Stromal cell of bone marrow (primary cell): ENCODE measurements around the gene CCDC38.
"Not testable (repeated sequence)": the region's sequence is repeated elsewhere in the genome, so short reads cannot be mapped to it uniquely, and the experiment has no call there.

Experiments used
- DNase-seq: peaks from one replicate; pipeline ENCODE4 v3.0.0-alpha.2; 2012; ENCODE audit warnings: low read depth

The CCDC38 gene

DNA sequence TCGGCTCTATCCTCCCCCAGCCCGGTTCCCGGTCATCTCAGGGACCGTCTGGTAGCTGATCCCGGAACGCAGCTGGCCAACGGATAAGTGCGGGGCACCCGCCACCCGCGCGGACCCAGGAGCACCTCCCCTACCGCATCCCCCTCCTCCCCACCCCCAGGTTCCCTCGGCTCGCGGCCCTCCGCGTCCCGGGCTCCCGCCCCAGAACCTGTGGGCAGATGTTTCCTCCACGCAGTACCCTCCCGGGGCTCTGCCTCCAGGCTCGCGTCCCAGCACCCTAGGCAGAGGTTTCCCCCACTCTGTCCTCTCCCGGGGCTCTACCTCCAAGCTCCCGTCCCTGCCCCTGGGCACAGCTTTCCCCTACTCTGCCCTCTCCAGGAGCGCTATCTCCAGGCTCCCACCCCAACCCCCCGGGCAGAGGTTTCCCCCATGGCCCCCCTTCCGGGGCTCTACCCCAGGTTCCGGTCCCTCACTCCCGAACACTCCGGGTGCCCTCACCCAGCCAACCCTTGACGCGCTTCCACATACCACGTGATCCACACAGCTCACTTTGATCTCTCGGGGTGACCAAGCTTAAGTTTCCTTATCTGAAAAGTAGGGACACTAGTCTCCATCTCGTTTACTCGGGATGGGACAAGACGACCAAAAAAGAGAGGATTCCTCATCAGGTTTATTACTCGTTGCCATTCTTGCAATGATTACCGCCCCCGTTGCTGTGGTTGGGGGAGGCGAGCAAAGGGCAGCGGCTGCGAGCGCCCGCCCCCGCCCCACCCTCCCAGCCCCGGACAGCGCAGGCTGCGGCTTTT is at the start of gene CCDC38:
Gene CCDC38 (minus strand): TSS at position 91 of the 806 bp plus-strand sequence. CDS start 6,105 bp downstream, outside the sequence.
- DNase-seq: peak; percentile 58

DNA sequence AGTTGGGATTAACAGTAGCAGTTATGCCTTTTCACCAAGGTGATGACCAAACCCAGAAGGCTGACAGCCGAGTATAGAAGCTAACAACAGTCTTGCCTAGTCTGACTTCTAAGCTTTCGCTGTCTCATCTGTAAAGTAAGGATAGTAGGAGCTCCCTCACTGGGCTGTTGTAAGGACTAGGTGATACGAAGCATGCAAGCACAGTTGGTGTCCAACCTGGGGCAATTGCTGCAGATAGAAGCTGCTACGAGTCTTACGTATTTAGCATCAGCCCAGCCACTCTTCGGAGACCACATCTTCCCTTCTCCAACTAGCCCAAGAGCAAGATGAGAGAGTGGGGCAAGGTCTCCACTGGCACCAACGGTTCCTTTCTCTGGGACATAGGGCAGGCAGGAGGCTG is 47.7 kb upstream of the CCDC38 start:
- no peak for DNase-seq

DNA sequence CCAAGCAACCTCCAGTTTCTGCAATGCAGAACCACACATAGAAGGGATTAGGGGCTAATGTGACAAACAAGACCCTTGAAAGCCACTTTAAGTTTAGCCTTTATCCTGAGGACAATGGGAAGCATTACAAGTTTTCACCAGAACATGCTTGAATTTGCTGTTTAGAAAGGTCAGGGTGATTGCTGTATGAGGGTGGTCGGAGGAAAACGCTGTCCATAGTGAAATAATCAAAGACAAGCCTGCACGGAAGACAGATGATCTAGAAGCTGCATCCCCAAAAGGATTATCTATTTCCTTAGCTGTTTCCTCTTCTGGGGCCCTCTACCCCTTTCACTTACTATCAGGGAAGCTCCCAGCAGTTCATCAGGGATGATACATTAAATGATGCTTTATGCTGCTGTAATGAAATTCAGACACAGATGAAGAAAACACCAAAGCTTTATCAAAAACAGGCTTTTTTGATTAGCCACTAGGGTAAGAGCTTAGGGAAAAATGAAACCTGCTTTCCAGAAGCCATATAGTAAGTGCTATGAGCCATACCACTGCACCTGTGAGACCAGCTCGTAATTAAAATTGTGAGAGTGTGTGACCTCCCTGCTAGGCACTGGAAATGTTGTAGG is 47.2 kb upstream of the CCDC38 start:
- DNase-seq: no peak

DNA sequence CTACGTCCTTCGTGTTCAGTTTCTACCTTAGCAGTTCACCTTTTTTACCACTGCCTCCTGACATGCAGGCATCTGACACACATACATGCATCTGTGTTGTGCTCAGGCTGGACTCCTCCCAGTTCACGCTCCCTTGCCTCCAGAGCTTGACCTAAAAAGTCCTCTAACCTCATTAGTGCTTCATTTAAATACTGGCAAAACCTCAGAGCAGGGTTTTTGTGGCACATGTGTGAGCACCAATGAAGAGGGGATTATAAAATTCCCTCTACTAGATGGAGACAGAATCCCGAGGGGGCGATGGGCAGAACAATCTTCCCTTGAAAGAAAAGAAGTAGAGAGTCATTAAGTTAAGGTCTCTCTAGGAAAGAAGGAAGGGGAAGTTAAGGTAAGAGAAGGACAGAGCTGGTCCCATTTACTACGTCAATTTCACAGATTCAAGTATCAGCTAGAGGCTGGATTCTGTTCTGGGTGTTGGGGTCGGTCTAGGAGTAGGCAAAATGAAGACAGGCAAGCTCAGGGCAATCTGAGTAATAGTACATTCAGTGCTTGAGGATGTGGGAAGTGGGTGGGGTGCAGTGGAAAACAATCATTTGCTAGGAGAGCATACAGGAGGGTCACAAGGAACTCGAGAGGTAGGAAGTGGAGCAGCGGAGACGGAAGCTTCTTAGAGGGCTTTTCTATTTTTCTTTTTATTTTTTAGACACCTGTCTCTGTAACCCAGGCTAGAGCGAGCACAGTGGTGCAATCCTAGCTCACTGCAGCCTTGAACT is 46.3 kb upstream of the CCDC38 start:
- no peak for DNase-seq

DNA sequence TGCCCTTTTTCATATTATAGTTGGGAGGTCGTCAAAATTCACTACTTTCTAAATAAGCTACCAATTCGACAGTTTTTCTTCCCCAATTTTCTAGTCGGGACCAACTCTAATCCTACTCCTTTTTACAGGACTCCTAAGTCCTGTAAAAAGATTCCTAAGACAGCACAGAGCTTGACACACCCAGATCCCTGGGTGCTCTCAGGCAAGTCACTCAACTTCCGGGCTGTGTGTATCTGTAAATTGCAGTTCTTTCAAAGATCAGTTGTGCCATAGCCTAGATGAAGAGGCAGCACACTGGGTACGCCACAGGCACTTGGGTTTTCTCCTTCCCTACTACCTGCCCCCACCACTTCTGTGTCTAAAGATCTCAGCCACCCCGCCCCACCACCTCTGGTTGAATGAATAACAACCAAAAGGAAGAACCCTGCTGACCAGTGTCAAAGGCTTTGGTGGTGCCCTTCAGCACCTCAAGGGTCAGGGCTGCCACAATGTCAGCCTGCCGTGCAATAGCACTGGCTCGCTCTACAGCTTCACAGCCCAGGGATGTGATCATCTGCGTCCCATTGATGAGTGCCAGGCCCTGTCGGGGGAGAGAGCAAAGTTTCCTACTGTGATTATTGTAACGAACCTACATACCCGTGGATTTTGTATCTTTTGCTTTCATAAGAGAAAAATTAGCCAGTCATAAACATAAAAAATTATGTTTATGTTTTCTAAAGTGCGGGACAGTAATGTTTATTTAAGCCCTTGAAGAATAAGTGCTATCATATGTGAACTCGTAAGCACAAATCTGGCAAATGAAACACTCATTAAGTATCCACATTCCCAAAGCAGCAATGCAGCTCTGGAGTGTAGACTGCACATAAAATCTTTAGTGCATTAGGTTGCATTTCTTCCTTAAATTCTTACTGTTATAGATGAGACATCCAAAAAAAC is 44.5 kb upstream of the CCDC38 start:
- no peak for DNase-seq

DNA sequence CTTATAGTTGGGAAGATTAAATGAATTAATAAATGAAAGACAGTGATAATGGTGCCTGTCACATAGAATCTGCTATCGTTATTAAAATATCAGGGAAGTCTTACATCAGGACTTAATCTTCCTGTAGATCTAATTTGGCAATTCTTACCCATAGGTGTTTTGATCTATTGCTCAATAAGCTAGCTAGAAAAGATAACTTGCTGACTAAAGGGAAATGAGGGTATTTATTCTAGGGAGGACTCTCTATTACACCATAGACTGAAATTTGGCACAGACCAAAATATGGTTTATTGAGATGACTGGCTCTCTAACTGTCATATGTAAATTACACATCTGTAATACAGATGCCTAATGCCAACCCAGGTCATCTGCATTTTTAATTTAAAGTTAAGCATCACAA is 42.3 kb upstream of the CCDC38 start:
- DNase-seq: no peak

DNA sequence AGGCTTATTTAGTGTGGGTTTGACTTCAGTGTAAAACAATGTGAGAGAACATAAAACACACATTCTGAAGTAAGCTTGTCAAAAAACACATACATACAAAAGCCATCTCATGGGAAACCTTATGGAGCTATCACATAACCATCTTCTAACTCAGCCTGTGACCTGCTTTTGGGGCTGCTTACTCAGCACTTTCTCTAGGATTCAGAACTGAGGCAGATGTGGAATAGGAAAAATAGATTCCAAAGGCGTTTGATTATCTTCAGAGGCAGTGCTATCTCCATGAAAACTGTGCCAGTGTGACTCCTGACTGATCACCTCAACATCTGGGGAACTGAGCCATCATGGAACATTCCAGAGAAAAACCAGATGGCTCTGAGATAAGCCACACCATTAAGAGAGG is 40.2 kb upstream of the CCDC38 start:
- no peak for DNase-seq

DNA sequence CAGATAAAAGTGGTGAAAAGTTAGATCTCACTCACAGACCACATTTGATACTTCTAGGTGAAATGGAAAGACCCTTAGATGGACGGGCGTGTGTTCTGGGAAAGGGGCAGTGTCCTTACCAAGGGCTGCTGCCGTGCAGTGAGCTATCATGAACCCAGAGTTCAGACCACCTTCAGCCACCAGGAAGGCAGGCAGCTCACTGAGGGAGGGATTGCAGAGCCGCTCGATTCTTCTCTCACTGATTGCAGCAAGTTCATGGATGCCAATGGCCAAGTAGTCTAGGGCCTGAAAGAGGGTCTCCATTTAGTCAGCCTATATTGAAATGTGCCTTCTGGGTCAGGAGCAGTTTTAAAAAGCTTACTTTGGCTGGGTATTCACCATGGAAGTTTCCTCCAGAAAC is 38.0 kb upstream of the CCDC38 start:
- DNase-seq: no peak

DNA sequence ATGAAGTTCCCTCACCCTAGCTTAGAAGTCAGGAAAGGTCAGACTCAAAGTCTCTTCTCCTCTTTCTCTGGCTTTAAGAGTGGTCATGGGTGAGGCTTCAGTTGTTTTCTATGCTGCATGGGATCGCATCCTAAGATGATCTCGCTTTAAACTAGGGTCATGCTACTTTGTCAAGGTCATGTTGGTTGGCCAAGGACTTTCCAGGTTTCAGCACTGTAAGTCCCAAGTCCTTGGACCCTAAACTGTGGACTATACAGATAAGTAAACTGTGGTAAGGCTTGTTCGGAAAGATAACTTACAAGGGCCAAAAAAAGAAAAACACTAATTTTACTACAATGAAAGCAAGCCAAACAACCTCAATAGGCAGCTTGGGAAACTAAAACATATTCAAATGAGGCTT is 36.4 kb upstream of the CCDC38 start:
- no peak for DNase-seq

DNA sequence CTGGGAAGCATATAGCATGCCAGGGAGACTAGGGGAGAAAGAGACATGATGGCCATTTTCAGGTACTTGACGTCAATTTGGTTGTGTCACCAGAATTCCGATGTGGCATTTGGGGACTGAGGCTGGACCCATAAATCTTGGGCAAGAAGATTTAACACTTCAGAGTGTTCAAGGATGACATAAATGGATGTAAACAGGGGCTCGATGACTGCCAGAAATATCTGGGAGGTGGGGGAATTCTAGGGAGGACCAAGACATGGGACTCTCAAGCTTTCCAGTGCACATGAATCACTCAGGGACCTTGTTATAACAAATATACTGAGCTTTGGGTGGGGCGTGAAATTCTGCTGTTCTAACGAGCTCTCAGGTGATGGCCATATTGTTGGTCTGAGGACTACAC is 35.9 kb upstream of the CCDC38 start:
- no peak for DNase-seq

DNA sequence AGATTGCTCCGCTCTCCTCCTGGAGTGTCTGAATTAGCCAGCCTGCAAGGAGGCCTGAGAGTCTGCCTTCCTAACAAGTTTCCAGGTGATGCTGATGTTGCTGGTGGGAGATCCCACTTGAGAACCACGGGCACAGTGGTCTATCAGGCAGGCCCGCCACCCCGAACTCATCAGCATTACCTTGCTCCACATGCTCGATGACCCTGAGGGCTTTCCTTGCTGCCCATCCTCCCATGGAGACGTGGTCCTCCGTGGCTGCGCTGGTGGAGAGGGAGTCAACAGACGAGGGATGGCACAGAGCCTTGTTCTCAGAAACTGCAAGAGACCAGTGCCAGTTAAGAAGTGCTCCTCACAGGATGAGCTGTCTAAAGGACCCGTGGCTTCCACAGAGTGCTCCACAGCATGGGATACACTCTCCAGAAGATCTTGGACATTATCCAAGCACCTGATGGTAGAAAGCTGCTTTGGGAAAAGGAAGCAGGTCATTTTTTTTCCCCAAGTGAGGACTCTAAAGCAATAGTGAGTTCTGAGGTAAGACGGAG is 35.4 kb upstream of the CCDC38 start:
- DNase-seq: no peak

DNA sequence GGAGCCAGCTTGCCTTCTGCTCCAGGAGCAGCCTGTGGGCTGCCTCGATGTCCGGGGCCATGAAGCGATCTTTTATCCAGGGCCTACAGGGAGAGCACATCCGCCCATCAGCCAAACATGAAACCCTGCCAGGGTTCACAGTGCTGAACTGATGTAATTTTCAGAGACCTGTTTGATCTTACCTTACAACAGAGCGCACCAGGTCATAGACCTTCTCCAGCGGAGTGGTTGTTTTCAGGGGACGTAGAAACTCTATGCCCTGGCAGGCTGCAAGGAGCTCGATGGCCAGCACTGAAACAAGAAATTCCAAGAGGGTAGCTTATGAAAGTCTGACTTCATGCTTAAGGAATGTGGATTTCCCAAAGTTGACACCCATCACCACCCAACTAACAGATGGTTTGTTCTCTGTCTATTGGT is 34.0 kb upstream of the CCDC38 start:
- no peak for DNase-seq

DNA sequence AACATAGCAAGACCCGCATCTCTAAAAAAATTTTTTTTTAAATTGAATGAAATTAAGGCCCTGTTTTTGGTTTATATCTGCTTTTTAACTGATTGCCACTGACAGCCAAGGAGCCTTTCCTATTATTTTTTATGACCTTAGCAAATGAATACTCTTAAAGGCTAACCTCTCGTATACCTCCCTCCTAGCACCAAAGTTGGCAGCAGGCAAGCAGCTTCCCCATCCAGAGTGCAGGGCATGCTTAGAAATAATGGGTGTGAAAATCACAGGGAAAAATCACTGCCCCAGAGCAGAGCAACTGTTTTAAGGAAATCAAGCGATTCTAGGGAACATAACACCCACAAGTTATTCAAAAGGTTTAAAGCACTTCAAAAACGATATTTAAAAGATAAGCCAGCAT is 33.1 kb upstream of the CCDC38 start:
- no peak for DNase-seq

DNA sequence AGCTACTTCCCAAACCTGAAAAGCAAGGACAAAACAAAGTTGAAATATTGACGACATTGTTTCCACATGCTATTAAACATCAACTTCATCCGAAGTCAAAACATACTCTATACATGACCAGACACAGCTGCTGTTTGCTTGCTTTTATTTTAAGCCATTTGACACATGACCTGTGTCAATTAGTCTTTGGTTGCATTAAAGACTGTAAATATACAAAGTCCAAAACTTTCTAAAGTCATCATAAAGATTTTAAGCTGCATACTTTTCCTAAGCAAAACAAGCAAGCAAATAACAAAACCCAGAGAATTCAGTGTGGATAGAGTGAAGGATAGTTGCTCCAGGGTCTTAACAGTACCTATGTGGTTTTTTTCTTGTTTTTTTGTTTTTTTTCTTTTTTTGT is 31.9 kb upstream of the CCDC38 start:
- DNase-seq: no peak

DNA sequence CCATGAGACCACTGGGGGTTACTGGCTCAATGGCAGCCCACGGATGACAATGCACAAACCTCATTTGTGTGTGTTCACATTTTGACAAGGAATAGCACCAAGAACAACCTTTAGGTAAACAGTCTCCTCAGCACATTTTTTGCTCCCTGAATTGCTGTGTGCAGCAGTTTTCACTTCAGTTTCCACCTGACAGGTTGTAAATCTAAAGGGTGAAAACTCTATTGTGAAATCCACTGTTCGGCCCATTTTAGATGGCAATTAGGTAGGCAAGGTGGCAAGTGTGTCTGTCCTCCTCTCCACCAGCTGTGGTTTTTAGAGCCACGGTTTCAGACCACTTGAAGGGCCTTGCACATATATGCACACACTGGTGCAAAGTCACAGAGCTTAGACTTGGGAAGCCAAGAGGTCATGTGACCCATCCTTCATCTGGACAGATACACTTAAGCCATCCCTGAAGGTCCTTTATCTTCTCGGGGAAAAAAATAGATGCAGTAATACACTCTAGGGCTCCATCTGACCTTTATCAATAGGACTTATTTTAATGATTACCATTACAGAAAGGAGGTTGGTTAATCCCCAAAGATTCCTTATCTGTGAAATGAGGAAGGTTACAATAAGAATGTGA is 30.5 kb upstream of the CCDC38 start:
- no peak for DNase-seq

DNA sequence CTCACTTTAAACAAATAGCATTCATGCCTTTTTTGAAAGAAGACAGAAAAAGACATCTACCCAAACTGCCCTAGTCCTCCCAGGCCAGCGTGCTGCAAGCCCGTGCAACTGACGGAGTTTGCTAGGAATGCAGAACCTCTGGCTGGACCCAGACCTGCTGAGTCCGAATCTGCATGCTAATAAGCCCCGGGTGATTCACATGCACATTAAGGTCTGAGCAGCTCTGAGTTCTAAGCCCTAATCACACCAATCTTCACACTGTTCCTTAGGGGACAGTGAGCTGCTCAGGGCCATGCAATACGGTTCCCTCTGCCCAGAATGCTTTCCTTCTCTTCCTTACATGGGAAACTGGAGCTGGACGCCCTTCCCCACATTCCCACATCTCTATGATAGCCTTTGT is 28.5 kb upstream of the CCDC38 start:
- no peak for DNase-seq

DNA sequence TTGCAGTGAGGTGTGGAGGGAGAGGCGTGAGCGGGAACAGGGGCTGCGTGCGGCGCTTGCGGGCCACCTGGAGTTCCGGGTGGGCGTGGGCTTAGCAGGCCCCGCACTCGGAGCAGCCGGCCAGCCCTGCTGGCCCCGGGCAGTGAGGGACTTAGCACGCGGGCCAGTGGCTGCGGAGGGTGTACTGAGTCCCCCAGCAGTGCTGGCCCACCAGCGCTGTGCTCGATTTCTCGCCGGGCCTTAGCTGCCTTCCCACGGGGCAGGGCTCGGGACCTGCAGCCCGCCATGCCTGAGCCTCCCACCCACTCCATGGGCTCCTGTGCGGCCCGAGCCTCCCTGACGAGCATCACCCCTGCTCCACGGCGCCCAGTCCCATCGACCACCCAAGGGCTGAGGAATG is 26.7 kb upstream of the CCDC38 start:
- not testable (repeated sequence) for DNase-seq

DNA sequence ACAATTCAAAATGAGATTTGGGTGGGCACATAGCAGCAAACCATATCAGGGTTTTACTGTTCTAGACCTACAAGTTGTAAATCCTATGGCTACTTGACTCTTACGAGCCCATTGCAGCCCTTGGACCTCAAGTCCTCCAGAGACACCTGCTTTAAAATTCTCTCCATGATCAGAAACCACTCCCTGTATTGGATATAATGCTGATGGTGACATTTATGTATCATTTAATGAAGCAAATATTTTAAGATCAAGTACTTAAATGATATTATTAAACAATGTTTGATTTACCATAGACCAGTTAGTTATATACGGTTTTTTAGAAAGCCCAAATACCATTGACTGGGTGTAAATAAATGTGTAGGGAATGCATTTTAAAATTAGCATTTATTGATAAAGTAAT is 24.9 kb upstream of the CCDC38 start:
- no peak for DNase-seq

DNA sequence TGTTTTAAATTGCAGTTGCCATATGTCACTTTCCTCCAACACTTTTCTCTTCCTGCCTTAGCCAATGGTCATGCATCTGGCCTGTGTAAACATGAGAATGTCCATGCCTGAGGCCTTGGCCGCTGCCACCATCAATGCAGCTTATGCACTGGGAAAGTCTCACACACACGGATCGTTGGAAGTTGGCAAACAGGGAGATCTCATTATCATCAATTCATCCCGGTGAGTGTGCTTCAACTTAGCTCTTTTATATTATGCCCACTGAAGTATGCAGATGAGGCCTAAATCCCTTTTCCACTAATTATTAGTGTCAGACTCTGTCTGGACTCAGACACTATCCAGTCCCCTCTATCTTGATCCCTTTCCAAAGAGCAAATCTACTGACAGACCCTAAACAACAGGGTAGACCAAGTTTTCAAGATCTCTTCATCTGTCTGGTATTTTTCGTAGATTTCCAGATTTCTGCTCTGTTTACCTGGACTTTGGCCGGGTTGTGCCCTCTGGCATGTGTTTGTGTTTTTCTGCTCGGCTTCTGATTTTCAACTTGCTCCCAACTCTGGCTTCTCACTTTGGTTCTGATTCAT is 24.0 kb upstream of the CCDC38 start:
- no peak for DNase-seq

DNA sequence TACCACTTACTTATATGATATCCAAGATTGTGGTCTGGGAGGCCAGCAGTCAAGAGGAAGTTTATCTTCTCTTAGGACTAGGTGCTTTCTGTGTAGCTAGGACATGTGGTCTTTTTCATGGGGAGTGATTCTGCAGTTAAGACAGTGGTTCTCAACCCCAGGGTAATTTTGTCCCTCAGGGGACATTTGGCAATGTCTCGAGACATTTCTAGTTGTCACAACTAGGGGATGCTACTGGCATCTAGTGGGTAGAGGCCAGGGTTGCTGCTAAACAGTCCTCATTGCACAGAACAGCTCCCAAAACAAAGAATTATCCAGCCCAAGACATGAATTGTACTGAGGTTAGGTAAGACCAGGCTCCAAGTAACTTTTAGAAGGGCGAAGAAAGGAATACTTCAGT is 20.7 kb upstream of the CCDC38 start:
- DNase-seq: no peak

DNA sequence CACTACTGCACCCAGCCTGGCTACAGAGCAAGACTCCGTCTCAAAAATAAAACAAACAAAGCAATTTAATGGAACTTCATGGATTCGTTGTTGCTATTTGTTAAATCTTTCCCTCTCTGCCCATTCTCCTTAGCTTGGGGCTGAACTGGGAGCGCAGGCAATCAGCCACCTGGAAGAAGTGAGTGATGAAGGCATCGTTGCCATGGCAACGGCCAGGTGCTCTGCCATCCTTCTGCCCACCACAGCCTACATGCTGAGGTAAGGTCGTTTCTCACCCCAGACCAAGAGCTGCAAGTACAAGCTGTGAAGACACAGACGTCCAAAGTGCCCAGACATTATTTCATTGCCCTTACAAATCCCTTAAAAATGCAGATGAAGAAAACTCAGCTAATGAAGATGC is 19.8 kb upstream of the CCDC38 start:
- DNase-seq: no peak
